B cell (primary cell): ENCODE measurements around the gene CD274.
"Not testable (repeated sequence)": the region's sequence is repeated elsewhere in the genome, so short reads cannot be mapped to it uniquely, and the experiment has no call there.

Experiments
- EZH2 ChIP-seq: IDR thresholded peaks from 2 replicates; pipeline ENCODE4 v1.6.1; 2012; ENCODE audit warnings: borderline replicate concordance, low read depth, mild to moderate bottlenecking, moderate library complexity, low read length; ENCODE audit not compliant: insufficient read depth, poor library complexity, severe bottlenecking
- TF ChIP-seq, protein P1 (sequence below): fragments of 200-600 bp; IDR thresholded peaks from one replicate; pipeline ENCODE4 v1.8.0; 2022; ENCODE audit warnings: antibody characterized with exemption, mild to moderate bottlenecking

DNA sequence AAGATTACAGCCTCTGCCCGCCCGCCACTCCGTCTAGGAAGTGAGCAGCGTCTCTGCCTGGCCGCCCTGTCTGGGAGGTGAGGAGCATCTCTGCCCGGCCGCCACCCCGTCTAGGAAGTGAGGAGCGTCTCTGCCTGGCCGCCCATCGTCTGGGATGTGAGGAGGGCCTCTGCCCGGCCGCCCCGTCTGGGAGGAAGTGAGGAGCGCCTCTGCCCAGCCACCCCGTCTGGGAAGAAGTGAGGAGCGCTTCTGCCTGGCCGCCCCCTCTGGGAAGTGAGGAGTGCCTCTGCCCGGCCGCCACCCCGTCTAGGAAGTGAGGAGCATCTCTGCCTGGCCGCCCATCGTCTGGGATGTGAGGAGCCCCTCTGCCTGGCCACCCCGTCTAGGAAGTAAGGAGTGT, 17.5 kb upstream of the CD274 start:
- TF ChIP-seq, protein P1, sequence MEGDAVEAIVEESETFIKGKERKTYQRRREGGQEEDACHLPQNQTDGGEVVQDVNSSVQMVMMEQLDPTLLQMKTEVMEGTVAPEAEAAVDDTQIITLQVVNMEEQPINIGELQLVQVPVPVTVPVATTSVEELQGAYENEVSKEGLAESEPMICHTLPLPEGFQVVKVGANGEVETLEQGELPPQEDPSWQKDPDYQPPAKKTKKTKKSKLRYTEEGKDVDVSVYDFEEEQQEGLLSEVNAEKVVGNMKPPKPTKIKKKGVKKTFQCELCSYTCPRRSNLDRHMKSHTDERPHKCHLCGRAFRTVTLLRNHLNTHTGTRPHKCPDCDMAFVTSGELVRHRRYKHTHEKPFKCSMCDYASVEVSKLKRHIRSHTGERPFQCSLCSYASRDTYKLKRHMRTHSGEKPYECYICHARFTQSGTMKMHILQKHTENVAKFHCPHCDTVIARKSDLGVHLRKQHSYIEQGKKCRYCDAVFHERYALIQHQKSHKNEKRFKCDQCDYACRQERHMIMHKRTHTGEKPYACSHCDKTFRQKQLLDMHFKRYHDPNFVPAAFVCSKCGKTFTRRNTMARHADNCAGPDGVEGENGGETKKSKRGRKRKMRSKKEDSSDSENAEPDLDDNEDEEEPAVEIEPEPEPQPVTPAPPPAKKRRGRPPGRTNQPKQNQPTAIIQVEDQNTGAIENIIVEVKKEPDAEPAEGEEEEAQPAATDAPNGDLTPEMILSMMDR, result not testable (repeated sequence)
- not testable (repeated sequence) for TF ChIP-seq EZH2
